ENCODE results near the gene DYTN.

DNA sequence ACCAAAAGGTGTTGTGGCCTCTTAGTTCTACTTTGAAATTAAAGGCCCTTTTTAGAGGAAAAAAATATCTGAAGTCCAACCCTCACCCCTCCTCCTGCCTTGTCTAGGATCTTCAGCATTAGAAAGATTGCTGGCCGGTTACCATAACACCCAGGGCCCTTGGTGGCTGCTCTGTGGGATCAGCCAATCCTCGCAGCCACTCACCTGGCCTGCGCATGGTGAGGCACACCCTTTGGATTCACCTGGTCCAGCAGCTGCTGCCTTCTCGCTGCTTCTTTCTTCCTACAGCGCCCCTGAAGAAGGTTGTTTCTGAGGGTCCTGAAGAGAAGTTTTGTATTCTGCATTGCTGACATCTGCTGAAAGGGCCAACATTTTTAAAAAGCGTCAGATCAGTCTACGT, 25.2 kb downstream of the DYTN start:
- TF ChIP-seq CTCF (IDR thresholded peaks at IDR 0.05; ENCODE audit: low read depth, low read length, missing input control) (no peak), JUND (IDR thresholded peaks at IDR 0.05) (no peak), EGR1 (IDR thresholded peaks at IDR 0.05; ENCODE audit: low read depth in 2 of 2) (no peak), YY1 (IDR thresholded peaks at IDR 0.05) (no peak), FOXA1 (IDR thresholded peaks at IDR 0.05) (no peak), RAD21 (IDR thresholded peaks at IDR 0.05) (no peak), HNF4G (IDR thresholded peaks at IDR 0.05) (no peak), TAF1 (conservative IDR thresholded peaks at IDR 0.05) (no peak), GABPA (IDR thresholded peaks at IDR 0.05 in 1 of 2, conservative IDR thresholded peaks at IDR 0.05 in 1 of 2) (no peak), SP1 (IDR thresholded peaks at IDR 0.05) (no peak)
- TF ChIP-seq, protein P1, sequence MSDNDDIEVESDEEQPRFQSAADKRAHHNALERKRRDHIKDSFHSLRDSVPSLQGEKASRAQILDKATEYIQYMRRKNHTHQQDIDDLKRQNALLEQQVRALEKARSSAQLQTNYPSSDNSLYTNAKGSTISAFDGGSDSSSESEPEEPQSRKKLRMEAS (IDR thresholded peaks at IDR 0.05) = no peak
- TF ChIP-seq, protein P2, sequence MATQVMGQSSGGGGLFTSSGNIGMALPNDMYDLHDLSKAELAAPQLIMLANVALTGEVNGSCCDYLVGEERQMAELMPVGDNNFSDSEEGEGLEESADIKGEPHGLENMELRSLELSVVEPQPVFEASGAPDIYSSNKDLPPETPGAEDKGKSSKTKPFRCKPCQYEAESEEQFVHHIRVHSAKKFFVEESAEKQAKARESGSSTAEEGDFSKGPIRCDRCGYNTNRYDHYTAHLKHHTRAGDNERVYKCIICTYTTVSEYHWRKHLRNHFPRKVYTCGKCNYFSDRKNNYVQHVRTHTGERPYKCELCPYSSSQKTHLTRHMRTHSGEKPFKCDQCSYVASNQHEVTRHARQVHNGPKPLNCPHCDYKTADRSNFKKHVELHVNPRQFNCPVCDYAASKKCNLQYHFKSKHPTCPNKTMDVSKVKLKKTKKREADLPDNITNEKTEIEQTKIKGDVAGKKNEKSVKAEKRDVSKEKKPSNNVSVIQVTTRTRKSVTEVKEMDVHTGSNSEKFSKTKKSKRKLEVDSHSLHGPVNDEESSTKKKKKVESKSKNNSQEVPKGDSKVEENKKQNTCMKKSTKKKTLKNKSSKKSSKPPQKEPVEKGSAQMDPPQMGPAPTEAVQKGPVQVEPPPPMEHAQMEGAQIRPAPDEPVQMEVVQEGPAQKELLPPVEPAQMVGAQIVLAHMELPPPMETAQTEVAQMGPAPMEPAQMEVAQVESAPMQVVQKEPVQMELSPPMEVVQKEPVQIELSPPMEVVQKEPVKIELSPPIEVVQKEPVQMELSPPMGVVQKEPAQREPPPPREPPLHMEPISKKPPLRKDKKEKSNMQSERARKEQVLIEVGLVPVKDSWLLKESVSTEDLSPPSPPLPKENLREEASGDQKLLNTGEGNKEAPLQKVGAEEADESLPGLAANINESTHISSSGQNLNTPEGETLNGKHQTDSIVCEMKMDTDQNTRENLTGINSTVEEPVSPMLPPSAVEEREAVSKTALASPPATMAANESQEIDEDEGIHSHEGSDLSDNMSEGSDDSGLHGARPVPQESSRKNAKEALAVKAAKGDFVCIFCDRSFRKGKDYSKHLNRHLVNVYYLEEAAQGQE (IDR thresholded peaks at IDR 0.05) = no peak
- TF ChIP-seq, protein P3, sequence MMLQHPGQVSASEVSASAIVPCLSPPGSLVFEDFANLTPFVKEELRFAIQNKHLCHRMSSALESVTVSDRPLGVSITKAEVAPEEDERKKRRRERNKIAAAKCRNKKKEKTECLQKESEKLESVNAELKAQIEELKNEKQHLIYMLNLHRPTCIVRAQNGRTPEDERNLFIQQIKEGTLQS (IDR thresholded peaks at IDR 0.05) = no peak
- TF ChIP-seq, protein P4, sequence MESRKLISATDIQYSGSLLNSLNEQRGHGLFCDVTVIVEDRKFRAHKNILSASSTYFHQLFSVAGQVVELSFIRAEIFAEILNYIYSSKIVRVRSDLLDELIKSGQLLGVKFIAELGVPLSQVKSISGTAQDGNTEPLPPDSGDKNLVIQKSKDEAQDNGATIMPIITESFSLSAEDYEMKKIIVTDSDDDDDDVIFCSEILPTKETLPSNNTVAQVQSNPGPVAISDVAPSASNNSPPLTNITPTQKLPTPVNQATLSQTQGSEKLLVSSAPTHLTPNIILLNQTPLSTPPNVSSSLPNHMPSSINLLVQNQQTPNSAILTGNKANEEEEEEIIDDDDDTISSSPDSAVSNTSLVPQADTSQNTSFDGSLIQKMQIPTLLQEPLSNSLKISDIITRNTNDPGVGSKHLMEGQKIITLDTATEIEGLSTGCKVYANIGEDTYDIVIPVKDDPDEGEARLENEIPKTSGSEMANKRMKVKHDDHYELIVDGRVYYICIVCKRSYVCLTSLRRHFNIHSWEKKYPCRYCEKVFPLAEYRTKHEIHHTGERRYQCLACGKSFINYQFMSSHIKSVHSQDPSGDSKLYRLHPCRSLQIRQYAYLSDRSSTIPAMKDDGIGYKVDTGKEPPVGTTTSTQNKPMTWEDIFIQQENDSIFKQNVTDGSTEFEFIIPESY (IDR thresholded peaks at IDR 0.05) = no peak

All from liver (tissue), 3 donors.